Smooth muscle cell (in vitro differentiated cells): Measurements from ENCODE around the gene OPHN1. TPM values are rescaled to one million over a fixed set of nuclear protein-coding genes. Genes with fewer than 3 reads are reported as not detected.
"Not testable (repeated sequence)": the region's sequence is repeated elsewhere in the genome, so short reads cannot be mapped to it uniquely, and the experiment has no call there.

Experiments
- DNase-seq: peaks from one replicate; lab custom pipeline; 2025; ENCODE audit not compliant: unreplicated experiment; lab: John Stamatoyannopoulos, UW
- H2AFZ ChIP-seq: fragments of 200-600 bp; sonication (generic); 2 replicates; pipeline ENCODE4 v1.6.0; 2016; ENCODE audit warnings: antibody characterized with exemption, low read depth, mild to moderate bottlenecking
- H3F3A ChIP-seq: fragments of 200-600 bp; sonication (generic); 2 replicates; pipeline ENCODE4 v1.6.0; 2017; ENCODE audit warnings: antibody characterized with exemption, low read depth
- H3K27ac ChIP-seq: fragments of 200-600 bp; sonication (generic); 2 replicates; pipeline ENCODE4 v1.5.1; 2016; ENCODE audit warnings: low read depth, mild to moderate bottlenecking
- H3K27me3 ChIP-seq: fragments of 200-600 bp; sonication (generic); 2 replicates; pipeline ENCODE4 v1.6.1; 2016; ENCODE audit warnings: low read depth, mild to moderate bottlenecking
- H3K36me3 ChIP-seq: fragments of 200-600 bp; sonication (generic); 2 replicates; pipeline ENCODE4 v1.5.1; 2016; ENCODE audit warnings: low read depth
- H3K4me1 ChIP-seq: fragments of 200-600 bp; sonication (generic); 2 replicates; pipeline ENCODE4 v1.5.1; 2016; ENCODE audit warnings: low read depth
- H3K4me2 ChIP-seq: fragments of 200-600 bp; sonication (generic); 2 replicates; pipeline ENCODE4 v1.6.0; 2016; ENCODE audit warnings: mild to moderate bottlenecking
- H3K4me3 ChIP-seq: fragments of 200-600 bp; sonication (generic); 2 replicates; pipeline ENCODE4 v1.5.1; 2016; ENCODE audit warnings: mild to moderate bottlenecking
- H3K79me2 ChIP-seq: fragments of 200-600 bp; sonication (generic); 2 replicates; pipeline ENCODE4 v1.6.0; 2016; ENCODE audit warnings: low read depth, mild to moderate bottlenecking
- H3K9ac ChIP-seq: fragments of 200-600 bp; sonication (generic); 2 replicates; pipeline ENCODE4 v1.6.0; 2016; ENCODE audit warnings: low read depth
- H3K9me3 ChIP-seq: fragments of 200-600 bp; sonication (generic); replicated peaks from 2 replicates; pipeline ENCODE4 v1.5.1; 2016; ENCODE audit warnings: low read depth
- H4K20me1 ChIP-seq: fragments of 200-600 bp; sonication (generic); 2 replicates; pipeline ENCODE4 v1.6.0; 2016; ENCODE audit warnings: low read depth
- WGBS: methylation state at CpG from one replicate; pipeline ENCODE4 v1.1.7; 2016; ENCODE audit warnings: low lambda C conversion rate; 5-methylcytosine and 5-hydroxymethylcytosine counted together
- polyA plus RNA-seq: library from polyadenylated mRNA; unstranded; fragments of >200 nt; fragmentation: Nextera tagmentation; extraction: Ambion mirVana; gene quantifications from 2 replicates; pipeline ENCODE4 v1.2.1, GENCODE V29; 2016
- total RNA-seq: library from RNA; depleted of rRNA; stranded (reverse); fragments of >200 nt; gene quantifications from 2 replicates; pipeline ENCODE4 v1.2.3, GENCODE V29; 2014
- TF ChIP-seq, protein P1 (sequence below): fragments of 200-600 bp; sonication (generic); IDR thresholded peaks from 2 replicates; pipeline ENCODE4 v1.5.1; 2017; ENCODE audit warnings: borderline replicate concordance, mild to moderate bottlenecking, antibody characterized with exemption; ENCODE audit not compliant: insufficient read depth, poor library complexity, severe bottlenecking

Gene OPHN1
- total and polyA plus RNA-seq, 2 experiments from 2014 or later: 1.1 to 2.3 TPM

DNA sequence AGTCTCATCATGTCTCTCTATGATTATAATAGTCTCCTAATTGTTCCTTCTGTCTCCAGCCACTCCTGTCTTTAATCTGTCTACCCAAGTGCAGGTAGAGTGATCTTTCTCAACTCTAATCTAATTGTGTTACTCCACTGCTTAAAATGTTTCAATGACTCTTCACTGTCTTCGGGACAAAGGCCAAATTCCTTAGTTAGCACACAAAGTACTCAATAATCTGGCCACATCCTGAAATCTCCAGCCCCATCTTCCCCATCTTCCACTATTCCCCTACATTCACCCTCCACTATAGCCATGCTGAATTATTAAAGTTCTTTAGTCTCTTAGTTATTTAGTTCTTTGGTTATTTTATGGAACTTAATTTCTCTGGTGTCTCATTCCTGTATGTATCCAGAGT, 353.3 kb downstream of the OPHN1 start:
- no peaks in the 10 kb centered on the region for H3K4me1 ChIP-seq
- no peak overlapping the region for H3K27ac ChIP-seq
- no peak overlapping the region for H2AFZ ChIP-seq
- no peak overlapping the region for H3K4me3 ChIP-seq
- TF ChIP-seq, protein P1, sequence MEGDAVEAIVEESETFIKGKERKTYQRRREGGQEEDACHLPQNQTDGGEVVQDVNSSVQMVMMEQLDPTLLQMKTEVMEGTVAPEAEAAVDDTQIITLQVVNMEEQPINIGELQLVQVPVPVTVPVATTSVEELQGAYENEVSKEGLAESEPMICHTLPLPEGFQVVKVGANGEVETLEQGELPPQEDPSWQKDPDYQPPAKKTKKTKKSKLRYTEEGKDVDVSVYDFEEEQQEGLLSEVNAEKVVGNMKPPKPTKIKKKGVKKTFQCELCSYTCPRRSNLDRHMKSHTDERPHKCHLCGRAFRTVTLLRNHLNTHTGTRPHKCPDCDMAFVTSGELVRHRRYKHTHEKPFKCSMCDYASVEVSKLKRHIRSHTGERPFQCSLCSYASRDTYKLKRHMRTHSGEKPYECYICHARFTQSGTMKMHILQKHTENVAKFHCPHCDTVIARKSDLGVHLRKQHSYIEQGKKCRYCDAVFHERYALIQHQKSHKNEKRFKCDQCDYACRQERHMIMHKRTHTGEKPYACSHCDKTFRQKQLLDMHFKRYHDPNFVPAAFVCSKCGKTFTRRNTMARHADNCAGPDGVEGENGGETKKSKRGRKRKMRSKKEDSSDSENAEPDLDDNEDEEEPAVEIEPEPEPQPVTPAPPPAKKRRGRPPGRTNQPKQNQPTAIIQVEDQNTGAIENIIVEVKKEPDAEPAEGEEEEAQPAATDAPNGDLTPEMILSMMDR: no peak
- no peak overlapping the region for H3K9ac ChIP-seq
- DNase-seq: no peak
- WGBS: 73% methylated on average over 1 of the region's 1 CpG
- no peak overlapping the region for H3K4me2 ChIP-seq
- no peaks in the 10 kb centered on the region for H4K20me1 ChIP-seq
- H3K27me3 ChIP-seq: no peaks in the 10 kb centered on the region
- no peaks in the 10 kb centered on the region for H3K9me3 ChIP-seq
- H3K79me2 ChIP-seq: no peaks in the 10 kb centered on the region
- no peaks in the 10 kb centered on the region for H3F3A ChIP-seq
- H3K36me3 ChIP-seq: no peaks in the 10 kb centered on the region

DNA sequence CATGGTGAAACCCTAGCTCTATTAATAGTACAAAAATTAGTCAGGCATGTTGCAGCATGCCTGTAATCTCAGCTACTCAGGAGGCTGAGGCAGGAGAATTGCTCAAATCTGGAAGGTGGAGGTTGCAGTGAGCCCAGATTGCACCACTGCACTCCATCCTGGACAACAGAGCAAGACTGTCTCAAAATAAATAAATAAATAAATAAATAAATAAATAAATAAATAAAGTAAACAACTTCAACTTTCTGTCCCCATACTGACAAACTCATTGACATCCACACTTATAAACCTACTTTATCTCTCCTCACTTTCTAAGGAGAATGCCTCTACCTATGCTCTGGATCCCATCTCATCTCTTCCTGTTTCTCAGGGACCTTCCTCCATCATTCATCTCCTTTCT, 354.5 kb downstream of the OPHN1 start:
- H3K4me1 ChIP-seq, DNase-seq, H4K20me1 ChIP-seq, H3K4me3 ChIP-seq, H2AFZ ChIP-seq, H3F3A ChIP-seq, H3K9ac ChIP-seq, H3K27ac ChIP-seq, H3K9me3 ChIP-seq, H3K27me3 ChIP-seq, H3K79me2 ChIP-seq, H3K36me3 ChIP-seq, H3K4me2 ChIP-seq: not testable (repeated sequence)

DNA sequence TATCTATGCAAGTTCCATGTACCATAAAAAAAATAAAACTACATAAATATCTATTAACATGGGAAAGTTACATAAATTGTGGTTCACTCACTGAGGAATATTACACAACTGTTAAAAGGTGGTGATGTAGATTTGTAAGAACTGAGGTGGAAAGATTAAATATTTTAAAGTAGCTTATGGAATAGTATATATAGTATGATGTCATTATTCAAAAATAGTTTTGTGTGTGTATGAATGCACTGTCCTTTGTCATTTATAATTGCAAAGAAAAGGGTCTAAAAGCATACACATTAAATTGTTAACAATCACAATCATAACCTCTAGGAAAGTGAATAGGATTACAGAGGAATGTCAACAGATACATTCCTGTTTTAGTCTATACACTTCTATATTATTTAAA, 355.9 kb downstream of the OPHN1 start:
- Histone ChIP-seq H3K9me3 (no peaks in the 10 kb centered on the region), H4K20me1 (no peaks in the 10 kb centered on the region), H3K27me3 (no peaks in the 10 kb centered on the region), H3K9ac (no peak overlapping the region), H3K79me2 (no peaks in the 10 kb centered on the region), H3K27ac (no peak overlapping the region), H3K4me1 (no peaks in the 10 kb centered on the region), H2AFZ (no peak overlapping the region), H3F3A (no peaks in the 10 kb centered on the region), H3K4me2 (no peak overlapping the region), H3K36me3 (no peaks in the 10 kb centered on the region), H3K4me3 (no peak overlapping the region)
- no peak for DNase-seq
- TF ChIP-seq, protein P1: no peak

DNA sequence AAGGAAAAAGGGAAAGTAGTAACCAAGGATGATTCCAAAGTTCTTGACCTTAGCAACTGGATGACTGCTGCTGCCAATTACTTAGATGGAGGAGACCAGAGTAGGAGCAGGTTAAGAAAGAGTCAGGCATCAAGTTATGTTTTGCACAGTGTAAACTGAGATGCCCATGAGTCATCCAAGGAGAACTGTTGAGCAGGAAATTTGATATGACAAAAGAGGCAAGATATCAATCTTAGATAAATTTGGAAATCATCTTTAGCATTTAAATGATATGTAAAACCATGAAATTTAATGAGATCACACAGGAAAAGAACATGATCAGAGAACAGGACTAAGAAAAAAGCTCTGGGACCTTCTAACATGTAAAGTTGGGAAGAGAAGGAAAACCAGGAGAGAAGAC, 361.3 kb downstream of the OPHN1 start:
- no peak overlapping the region for H3K27ac ChIP-seq

DNA sequence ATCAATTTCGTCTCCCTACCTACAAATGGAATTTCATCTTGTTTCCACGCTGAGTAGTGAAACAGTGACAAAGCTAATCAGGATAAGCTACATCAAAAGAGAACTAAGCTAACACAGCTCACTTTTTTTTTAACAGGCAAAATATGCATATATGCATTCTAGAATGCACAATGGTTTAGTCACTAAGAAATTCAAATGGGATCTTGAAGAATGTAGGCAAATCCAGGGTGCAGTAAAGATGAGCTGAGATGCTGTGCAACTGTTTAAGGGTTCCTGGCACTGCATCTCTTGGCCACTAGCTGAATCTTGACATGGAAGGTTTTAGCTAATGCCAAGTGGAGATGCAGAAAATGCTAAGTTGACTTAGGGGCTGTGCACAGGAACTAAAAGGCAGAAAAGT, 363.2 kb downstream of the OPHN1 start:
- H3K27ac ChIP-seq, H3F3A ChIP-seq, DNase-seq, H3K4me1 ChIP-seq, H3K9ac ChIP-seq, H3K9me3 ChIP-seq, H3K27me3 ChIP-seq, H3K36me3 ChIP-seq, H3K4me2 ChIP-seq, H2AFZ ChIP-seq, H3K4me3 ChIP-seq, H3K79me2 ChIP-seq, H4K20me1 ChIP-seq: not testable (repeated sequence)
- WGBS: 76% methylated on average over 2 of the region's 2 CpGs

More for the DNA sequence above, 361.3 kb downstream of the OPHN1 start:
- Histone ChIP-seq H3F3A (no peaks in the 10 kb centered on the region), H3K27me3 (no peaks in the 10 kb centered on the region), H3K9ac (no peak overlapping the region), H3K9me3 (no peaks in the 10 kb centered on the region), H3K4me3 (no peak overlapping the region), H3K36me3 (no peaks in the 10 kb centered on the region), H3K79me2 (no peaks in the 10 kb centered on the region), H3K4me1 (no peaks in the 10 kb centered on the region), H2AFZ (no peak overlapping the region), H3K4me2 (no peak overlapping the region), H4K20me1 (no peaks in the 10 kb centered on the region)
- DNase-seq: no peak
- TF ChIP-seq, protein P1: no peak
